Measurements from ENCODE around the gene ERG. TPM values are rescaled to one million over a fixed set of nuclear protein-coding genes. Genes with fewer than 3 reads are reported as not detected.

The ERG gene, protein sequence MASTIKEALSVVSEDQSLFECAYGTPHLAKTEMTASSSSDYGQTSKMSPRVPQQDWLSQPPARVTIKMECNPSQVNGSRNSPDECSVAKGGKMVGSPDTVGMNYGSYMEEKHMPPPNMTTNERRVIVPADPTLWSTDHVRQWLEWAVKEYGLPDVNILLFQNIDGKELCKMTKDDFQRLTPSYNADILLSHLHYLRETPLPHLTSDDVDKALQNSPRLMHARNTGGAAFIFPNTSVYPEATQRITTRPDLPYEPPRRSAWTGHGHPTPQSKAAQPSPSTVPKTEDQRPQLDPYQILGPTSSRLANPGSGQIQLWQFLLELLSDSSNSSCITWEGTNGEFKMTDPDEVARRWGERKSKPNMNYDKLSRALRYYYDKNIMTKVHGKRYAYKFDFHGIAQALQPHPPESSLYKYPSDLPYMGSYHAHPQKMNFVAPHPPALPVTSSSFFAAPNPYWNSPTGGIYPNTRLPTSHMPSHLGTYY
- total RNA-seq, result 0.26 and 0.32 TPM in 2 replicates

GRCh38 chr21:38498057-38498833, at the start of gene ERG:
TSS of gene ERG (minus strand) at chr21:38498477. CDS start at chr21:38498380, 97 bp downstream.

Other genes starting within 250 kb of the ERG start
- 0.88 and 4.9 TPM in 2 replicates for gene KCNJ15, start 241.5 kb downstream of the ERG start, total RNA-seq